GM12878 (cell line): ENCODE results near the gene DHRS12. TPM values are rescaled to one million over a fixed set of nuclear protein-coding genes. Genes with fewer than 3 reads are reported as not detected.

ENCODE experiments used
- DPF2 ChIP-seq: fragments of 450-650 bp; IDR thresholded peaks from 2 replicates; pipeline ENCODE4 v1.6.1; 2017; ENCODE audit warnings: mild to moderate bottlenecking
- KAT2A ChIP-seq: conservative IDR thresholded peaks from 2 replicates; pipeline ENCODE4 v1.6.1; 2011; ENCODE audit warnings: low read depth, low read length; ENCODE audit not compliant: control insufficient read depth
- SPI1 ChIP-seq: IDR thresholded peaks from 2 replicates; pipeline ENCODE4 v1.6.1; 2011; ENCODE audit warnings: low read depth, mild to moderate bottlenecking, low read length, moderate library complexity, borderline replicate concordance; ENCODE audit not compliant: insufficient read depth
- TAF1 ChIP-seq: IDR thresholded peaks from 2 replicates; pipeline ENCODE4 v1.6.1; 2011; ENCODE audit warnings: mild to moderate bottlenecking, low read depth, low read length, borderline replicate concordance
- YY1 ChIP-seq: IDR thresholded peaks from 2 replicates; pipeline ENCODE4 v1.6.1; 2011; ENCODE audit warnings: low read depth, mild to moderate bottlenecking, low read length
- ZNF24 ChIP-seq: fragments of 450-650 bp; IDR thresholded peaks from 2 replicates; pipeline ENCODE4 v1.6.1; 2017; ENCODE audit warnings: antibody characterized with exemption, mild to moderate bottlenecking
- polyA plus RNA-seq, 11 experiments: library from polyadenylated mRNA; depleted of rRNA in 4 of 11; unstranded in 6 of 11; stranded (reverse) in 5 of 11; fragments of >200 nt; fragmentation: Nextera tagmentation in 4 of 11; fragmentation: Illumina TruSeq in 1 of 11; extraction: Ambion mirVana in 4 of 11; extraction: Trizol in 1 of 11; gene quantifications; 1 replicate in 1 of 11; 2 replicates in 10 of 11; pipeline versions ENCODE4 v1.2.1 to v1.2.3, GENCODE V29; 2011 to 2016; ENCODE audit warnings: inconsistent platforms in 2 of 11, missing spikeins in 2 of 11, low read depth in 1 of 11
- total RNA-seq, 4 experiments: library from RNA; depleted of rRNA in 3 of 4; stranded (reverse); fragments of >200 nt in 3 of 4; fragmentation: Illumina TruSeq in 1 of 4; extraction: Trizol in 1 of 4; gene quantifications; 2 replicates each; pipeline versions ENCODE4 v1.2.1 to v1.2.3, GENCODE V29; 2013 to 2021
- TF ChIP-seq, protein P1 (sequence below): fragments of 450-650 bp; IDR thresholded peaks from 2 replicates; pipeline ENCODE4 v1.6.1; 2018; ENCODE audit warnings: borderline replicate concordance, mild to moderate bottlenecking; ENCODE audit not compliant: partially characterized antibody
- TF ChIP-seq, protein P2 (sequence below): fragments of 450-650 bp; IDR thresholded peaks from 2 replicates; pipeline ENCODE4 v1.6.1; 2017; ENCODE audit warnings: mild to moderate bottlenecking

The DHRS12 gene
- total and polyA plus RNA-seq, 10 of the 15 experiments (the other 5 are each of a cell fraction or from before 2014, with no cell fraction given): 2.9 to 11.3 (median 8.2) TPM

DNA sequence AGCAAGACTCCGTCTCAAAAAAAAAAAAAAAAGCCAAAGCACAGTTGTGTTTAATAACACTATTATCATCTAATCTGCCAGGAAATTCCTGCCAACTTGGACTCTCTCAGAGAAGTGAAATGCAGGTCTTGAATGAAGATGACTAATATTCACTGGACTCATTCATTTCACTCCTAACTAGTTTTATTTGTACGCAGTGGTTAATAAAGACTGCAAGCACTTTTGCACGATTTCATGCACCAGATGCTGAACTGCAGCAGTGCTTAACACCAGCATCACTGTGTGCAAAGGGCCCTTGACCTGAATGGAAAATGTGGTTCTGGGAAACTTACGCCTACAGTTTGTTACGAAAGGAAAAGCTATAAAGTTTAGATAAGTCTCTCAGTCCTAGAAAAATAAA, 63.3 kb downstream of the DHRS12 start (continued):
- TF ChIP-seq, protein P1, sequence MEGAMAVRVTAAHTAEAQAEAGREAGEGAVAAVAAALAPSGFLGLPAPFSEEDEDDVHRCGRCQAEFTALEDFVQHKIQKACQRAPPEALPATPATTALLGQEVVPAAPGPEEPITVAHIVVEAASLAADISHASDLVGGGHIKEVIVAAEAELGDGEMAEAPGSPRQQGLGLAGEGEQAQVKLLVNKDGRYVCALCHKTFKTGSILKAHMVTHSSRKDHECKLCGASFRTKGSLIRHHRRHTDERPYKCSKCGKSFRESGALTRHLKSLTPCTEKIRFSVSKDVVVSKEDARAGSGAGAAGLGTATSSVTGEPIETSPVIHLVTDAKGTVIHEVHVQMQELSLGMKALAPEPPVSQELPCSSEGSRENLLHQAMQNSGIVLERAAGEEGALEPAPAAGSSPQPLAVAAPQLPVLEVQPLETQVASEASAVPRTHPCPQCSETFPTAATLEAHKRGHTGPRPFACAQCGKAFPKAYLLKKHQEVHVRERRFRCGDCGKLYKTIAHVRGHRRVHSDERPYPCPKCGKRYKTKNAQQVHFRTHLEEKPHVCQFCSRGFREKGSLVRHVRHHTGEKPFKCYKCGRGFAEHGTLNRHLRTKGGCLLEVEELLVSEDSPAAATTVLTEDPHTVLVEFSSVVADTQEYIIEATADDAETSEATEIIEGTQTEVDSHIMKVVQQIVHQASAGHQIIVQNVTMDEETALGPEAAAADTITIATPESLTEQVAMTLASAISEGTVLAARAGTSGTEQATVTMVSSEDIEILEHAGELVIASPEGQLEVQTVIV: no peak
- TF ChIP-seq, protein P2, sequence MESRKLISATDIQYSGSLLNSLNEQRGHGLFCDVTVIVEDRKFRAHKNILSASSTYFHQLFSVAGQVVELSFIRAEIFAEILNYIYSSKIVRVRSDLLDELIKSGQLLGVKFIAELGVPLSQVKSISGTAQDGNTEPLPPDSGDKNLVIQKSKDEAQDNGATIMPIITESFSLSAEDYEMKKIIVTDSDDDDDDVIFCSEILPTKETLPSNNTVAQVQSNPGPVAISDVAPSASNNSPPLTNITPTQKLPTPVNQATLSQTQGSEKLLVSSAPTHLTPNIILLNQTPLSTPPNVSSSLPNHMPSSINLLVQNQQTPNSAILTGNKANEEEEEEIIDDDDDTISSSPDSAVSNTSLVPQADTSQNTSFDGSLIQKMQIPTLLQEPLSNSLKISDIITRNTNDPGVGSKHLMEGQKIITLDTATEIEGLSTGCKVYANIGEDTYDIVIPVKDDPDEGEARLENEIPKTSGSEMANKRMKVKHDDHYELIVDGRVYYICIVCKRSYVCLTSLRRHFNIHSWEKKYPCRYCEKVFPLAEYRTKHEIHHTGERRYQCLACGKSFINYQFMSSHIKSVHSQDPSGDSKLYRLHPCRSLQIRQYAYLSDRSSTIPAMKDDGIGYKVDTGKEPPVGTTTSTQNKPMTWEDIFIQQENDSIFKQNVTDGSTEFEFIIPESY: no peak
- no peak for TF ChIP-seq ZNF24
- TF ChIP-seq YY1: no peak
- no peak for TF ChIP-seq SPI1
- no peak for TF ChIP-seq KAT2A
- TF ChIP-seq TAF1: no peak
- no peak for TF ChIP-seq DPF2
- TF ChIP-seq, all 136 proteins: peak for 0
